HG02571 (cell line): Measurements from ENCODE around the gene YWHAE.
"Not testable (repeated sequence)": the region's sequence is repeated elsewhere in the genome, so short reads cannot be mapped to it uniquely, and the experiment has no call there.

Experiments used
- ATAC-seq: cut with Tn5 transposase; IDR thresholded peaks from one replicate; pipeline ENCODE4 v1.9.1; 2021; ENCODE audit warnings: mild to moderate bottlenecking, moderate library complexity; ENCODE audit not compliant: unreplicated experiment

Gene YWHAE

GRCh38 chr17:1375615-1376014 is 24.4 kb downstream of the YWHAE start:
- ATAC-seq, result no peak

- no peak for ATAC-seq
Measured at GRCh38 chr17:1374431-1375177, 25.4 kb downstream of the YWHAE start.

GRCh38 chr17:1373707-1374237 is 26.2 kb downstream of the YWHAE start:
- no peak for ATAC-seq

GRCh38 chr17:1372618-1373017 is 27.4 kb downstream of the YWHAE start:
- ATAC-seq, result no peak

GRCh38 chr17:1371893-1372590 is 28.0 kb downstream of the YWHAE start:
- no peak for ATAC-seq

- ATAC-seq, result no peak
Measured at GRCh38 chr17:1368588-1368987, 31.4 kb downstream of the YWHAE start.

- ATAC-seq, result no peak
Measured at GRCh38 chr17:1367351-1367745, 32.7 kb downstream of the YWHAE start.

GRCh38 chr17:1366234-1366633 is 33.8 kb downstream of the YWHAE start:
- ATAC-seq, result no peak

- no peak for ATAC-seq
Measured at GRCh38 chr17:1365445-1366039, 34.5 kb downstream of the YWHAE start.

GRCh38 chr17:1362964-1363363 is 37.1 kb downstream of the YWHAE start:
- ATAC-seq, result no peak

- ATAC-seq, result no peak
Measured at GRCh38 chr17:1362065-1362848, 37.8 kb downstream of the YWHAE start.

- no peak for ATAC-seq
Measured at GRCh38 chr17:1360975-1361374, 39.0 kb downstream of the YWHAE start.

- not testable (repeated sequence) for ATAC-seq
Measured at GRCh38 chr17:1360315-1360714, 39.7 kb downstream of the YWHAE start.

GRCh38 chr17:1354030-1354429 is 46.0 kb downstream of the YWHAE start:
- ATAC-seq, result no peak

- ATAC-seq, result not testable (repeated sequence)
Measured at GRCh38 chr17:1352530-1352929, 47.5 kb downstream of the YWHAE start.

GRCh38 chr17:1351971-1352370 is 48.1 kb downstream of the YWHAE start:
- no peak for ATAC-seq

- no peak for ATAC-seq
Measured at GRCh38 chr17:1351275-1351674, 48.7 kb downstream of the YWHAE start.

- no peak for ATAC-seq
Measured at GRCh38 chr17:1347589-1348323, 52.3 kb downstream of the YWHAE start.

GRCh38 chr17:1344521-1344920 is 55.5 kb downstream of the YWHAE start:
- no peak for ATAC-seq

GRCh38 chr17:1343554-1343953 is 56.5 kb downstream of the YWHAE start:
- ATAC-seq, result no peak
